ENCODE results near the gene CUEDC1.

DNA sequence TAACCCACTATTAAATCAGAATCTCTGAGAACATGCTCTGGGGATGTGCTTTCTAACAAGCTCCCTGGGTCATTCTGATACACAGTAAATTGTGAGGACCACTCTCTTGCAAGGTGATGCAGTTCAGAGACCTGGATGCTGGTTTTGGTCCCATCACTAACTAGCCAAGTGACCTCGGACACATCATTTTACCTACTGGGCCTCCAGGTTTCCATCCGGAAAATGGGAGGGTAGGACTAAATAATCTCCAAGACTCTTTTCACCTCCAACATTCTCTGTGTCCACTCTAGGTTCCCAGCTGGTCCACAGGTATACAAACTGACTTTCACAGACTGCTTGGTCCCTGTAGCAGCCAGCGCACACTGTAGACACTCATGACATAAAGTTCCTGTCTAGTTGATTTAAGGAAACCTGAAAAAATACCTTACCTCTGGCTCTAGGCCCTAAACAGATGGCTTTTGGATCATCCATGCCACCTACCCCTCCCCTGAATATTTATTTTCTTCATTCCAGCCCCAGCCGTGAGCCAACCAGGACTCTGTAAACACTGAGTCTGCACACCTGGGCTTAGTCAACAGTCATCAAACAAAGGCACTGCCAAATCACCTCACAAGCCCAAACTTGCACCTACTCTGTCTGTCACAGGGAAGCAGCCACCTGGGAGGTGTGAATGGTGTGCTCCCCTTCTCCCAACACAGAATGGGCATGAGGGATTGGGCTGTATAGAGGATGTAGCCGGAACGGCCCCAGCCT, 54.0 kb downstream of the CUEDC1 start:
- TF ChIP-seq, protein P1, sequence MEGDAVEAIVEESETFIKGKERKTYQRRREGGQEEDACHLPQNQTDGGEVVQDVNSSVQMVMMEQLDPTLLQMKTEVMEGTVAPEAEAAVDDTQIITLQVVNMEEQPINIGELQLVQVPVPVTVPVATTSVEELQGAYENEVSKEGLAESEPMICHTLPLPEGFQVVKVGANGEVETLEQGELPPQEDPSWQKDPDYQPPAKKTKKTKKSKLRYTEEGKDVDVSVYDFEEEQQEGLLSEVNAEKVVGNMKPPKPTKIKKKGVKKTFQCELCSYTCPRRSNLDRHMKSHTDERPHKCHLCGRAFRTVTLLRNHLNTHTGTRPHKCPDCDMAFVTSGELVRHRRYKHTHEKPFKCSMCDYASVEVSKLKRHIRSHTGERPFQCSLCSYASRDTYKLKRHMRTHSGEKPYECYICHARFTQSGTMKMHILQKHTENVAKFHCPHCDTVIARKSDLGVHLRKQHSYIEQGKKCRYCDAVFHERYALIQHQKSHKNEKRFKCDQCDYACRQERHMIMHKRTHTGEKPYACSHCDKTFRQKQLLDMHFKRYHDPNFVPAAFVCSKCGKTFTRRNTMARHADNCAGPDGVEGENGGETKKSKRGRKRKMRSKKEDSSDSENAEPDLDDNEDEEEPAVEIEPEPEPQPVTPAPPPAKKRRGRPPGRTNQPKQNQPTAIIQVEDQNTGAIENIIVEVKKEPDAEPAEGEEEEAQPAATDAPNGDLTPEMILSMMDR (IDR thresholded peaks at IDR 0.05 in 4 of 5, conservative IDR thresholded peaks at IDR 0.05 in 1 of 5), result no peak
- no peak for TF ChIP-seq POLR2A (IDR thresholded peaks at IDR 0.05)
